ENCODE data around the gene ZBTB18. TPM values are rescaled to one million over a fixed set of nuclear protein-coding genes. Genes with fewer than 3 reads are reported as not detected.

ZBTB18 gene
- total RNA-seq, 2 donors from 2014 or later, result 14.2 to 40.8 TPM

GRCh38 chr1:244054247-244054923, 3.3 kb downstream of the ZBTB18 start:
- no peak overlapping the region for H3K27ac ChIP-seq
- intact Hi-C loops (cut with DNase I), result loop anchor here (10.0 kb wide), 1 partner anchor 710 kb away; no protein-coding TSS in a partner anchor
- 91% methylated on average over 17 of the region's 17 CpGs for WGBS
- H3K36me3 ChIP-seq, result peaks cover 4 to 10% of the 10 kb centered on the region in 2 donors
- H3K4me3 ChIP-seq, result no peak overlapping the region
- DNase-seq (ENCODE audit: low spot score), result no peak
- no peaks in the 10 kb centered on the region for H3K27me3 ChIP-seq (replicated peaks; ENCODE audit: insufficient read depth)
- TF ChIP-seq POLR2AphosphoS5 (IDR thresholded peaks at IDR 0.05) (no peak), POLR2A (IDR thresholded peaks at IDR 0.05) (no peak)
- TF ChIP-seq, protein P1, sequence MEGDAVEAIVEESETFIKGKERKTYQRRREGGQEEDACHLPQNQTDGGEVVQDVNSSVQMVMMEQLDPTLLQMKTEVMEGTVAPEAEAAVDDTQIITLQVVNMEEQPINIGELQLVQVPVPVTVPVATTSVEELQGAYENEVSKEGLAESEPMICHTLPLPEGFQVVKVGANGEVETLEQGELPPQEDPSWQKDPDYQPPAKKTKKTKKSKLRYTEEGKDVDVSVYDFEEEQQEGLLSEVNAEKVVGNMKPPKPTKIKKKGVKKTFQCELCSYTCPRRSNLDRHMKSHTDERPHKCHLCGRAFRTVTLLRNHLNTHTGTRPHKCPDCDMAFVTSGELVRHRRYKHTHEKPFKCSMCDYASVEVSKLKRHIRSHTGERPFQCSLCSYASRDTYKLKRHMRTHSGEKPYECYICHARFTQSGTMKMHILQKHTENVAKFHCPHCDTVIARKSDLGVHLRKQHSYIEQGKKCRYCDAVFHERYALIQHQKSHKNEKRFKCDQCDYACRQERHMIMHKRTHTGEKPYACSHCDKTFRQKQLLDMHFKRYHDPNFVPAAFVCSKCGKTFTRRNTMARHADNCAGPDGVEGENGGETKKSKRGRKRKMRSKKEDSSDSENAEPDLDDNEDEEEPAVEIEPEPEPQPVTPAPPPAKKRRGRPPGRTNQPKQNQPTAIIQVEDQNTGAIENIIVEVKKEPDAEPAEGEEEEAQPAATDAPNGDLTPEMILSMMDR (IDR thresholded peaks at IDR 0.05), result no peak
- no peaks in the 10 kb centered on the region for H3K4me1 ChIP-seq (replicated peaks)
- H3K9me3 ChIP-seq, result no peaks in the 10 kb centered on the region

DNA sequence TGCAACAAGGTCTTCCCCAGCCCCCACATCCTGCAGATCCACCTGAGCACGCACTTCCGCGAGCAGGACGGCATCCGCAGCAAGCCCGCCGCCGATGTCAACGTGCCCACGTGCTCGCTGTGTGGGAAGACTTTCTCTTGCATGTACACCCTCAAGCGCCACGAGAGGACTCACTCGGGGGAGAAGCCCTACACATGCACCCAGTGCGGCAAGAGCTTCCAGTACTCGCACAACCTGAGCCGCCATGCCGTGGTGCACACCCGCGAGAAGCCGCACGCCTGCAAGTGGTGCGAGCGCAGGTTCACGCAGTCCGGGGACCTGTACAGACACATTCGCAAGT, 3.8 kb downstream of the ZBTB18 start:
- Histone ChIP-seq H3K9me3 (no peaks in the 10 kb centered on the region), H3K4me1 (replicated peaks) (no peaks in the 10 kb centered on the region), H3K4me3 (no peak overlapping the region), H3K36me3 (peaks cover 4 to 10% of the 10 kb centered on the region in 2 donors), H3K27ac (no peak overlapping the region), H3K27me3 (replicated peaks; ENCODE audit: insufficient read depth) (no peaks in the 10 kb centered on the region)
- WGBS, result 97% methylated on average over 27 of the region's 27 CpGs
- TF ChIP-seq POLR2AphosphoS5 (IDR thresholded peaks at IDR 0.05) (no peak), POLR2A (IDR thresholded peaks at IDR 0.05) (no peak)
- intact Hi-C loops (cut with DNase I), result loop anchor here (10.0 kb wide), 1 partner anchor 710 kb away; no protein-coding TSS in a partner anchor
- DNase-seq (ENCODE audit: low spot score), result no peak

DNA sequence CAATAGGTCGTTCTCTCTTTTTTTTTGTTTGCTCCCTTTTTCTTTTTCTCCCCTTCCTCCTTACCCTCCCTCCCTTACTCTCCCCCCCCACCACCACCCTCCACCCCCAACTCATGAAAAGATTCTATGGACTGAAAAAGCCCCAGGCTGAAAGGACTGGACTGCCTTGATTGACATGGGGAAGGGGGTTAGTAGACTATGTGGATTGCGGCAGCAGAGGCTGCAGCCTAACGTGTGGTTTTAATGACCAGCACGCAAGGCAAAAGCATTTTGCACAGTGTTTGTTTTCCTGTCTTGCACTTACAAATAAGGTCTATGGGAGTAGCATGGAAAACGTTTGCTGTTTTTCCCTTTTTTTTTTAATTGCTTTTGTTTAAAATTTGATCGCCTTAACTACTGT, 5.5 kb downstream of the ZBTB18 start:
- intact Hi-C loops (cut with DNase I), result loop anchor here (10.0 kb wide), 1 partner anchor 712 kb away; no protein-coding TSS in a partner anchor
- WGBS, result 89% methylated on average over 6 of the region's 6 CpGs
- Histone ChIP-seq H3K9me3 (no peaks in the 10 kb centered on the region), H3K27me3 (replicated peaks; ENCODE audit: insufficient read depth) (no peaks in the 10 kb centered on the region), H3K36me3 (peaks cover 4 to 10% of the 10 kb centered on the region in 2 donors), H3K4me1 (replicated peaks) (no peaks in the 10 kb centered on the region), H3K4me3 (no peak overlapping the region), H3K27ac (no peak overlapping the region)
- TF ChIP-seq POLR2AphosphoS5 (IDR thresholded peaks at IDR 0.05) (no peak), POLR2A (IDR thresholded peaks at IDR 0.05) (no peak)
- TF ChIP-seq, protein P1 (IDR thresholded peaks at IDR 0.05), result no peak
- DNase-seq (ENCODE audit: low spot score), result no peak

DNA sequence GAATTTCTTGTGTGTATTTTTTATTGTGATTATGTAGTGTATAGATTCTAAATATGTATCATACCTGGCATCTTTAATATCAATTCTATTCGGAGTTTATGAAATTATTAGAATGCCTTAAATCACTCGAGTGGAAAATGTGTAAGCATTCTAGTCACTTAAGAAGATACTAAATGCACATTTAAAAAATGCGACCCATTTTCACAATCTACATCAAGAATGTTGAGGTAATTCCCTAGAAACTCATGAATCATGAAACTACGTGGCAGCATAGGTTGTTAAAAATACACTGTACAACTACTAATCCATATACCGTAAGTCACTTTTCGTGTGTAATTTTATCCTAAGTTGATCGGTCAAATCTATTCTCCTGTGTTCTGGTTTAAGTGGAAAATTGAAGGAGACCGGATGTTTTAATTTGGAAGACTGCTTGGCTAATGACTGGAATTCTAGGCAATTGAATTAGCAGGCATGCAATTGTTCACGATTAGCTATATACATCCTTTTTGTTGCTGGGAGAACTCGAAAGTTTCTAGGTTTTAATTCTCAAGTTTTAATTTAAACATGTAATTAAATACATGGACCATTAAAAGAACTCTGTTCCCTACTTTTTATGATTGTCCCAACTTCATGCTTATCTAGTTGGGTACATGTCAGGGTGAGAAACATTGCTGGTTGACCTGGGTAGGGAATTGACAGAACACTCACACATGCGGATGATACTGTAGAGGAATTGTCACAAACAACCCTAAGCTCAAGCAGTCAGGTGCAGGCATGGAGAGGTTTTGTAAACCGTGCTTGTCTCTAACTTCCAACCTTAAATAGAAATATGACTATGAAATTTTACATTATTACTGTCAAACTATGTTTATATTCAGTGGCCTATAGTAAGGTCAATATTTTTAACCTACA, 6.6 kb downstream of the ZBTB18 start:
- Histone ChIP-seq H3K9me3 (no peaks in the 10 kb centered on the region), H3K4me1 (replicated peaks) (no peaks in the 10 kb centered on the region), H3K27me3 (replicated peaks; ENCODE audit: insufficient read depth) (no peaks in the 10 kb centered on the region), H3K4me3 (no peak overlapping the region), H3K36me3 (peaks cover 4 to 10% of the 10 kb centered on the region in 2 donors), H3K27ac (no peak overlapping the region)
- no peak for TF ChIP-seq POLR2AphosphoS5 (IDR thresholded peaks at IDR 0.05)
- TF ChIP-seq, protein P1 (IDR thresholded peaks at IDR 0.05), result no peak
- TF ChIP-seq POLR2A (IDR thresholded peaks at IDR 0.05), result no peak
- 95% methylated on average over 12 of the region's 12 CpGs for WGBS
- intact Hi-C loops (cut with DNase I), result loop anchor here (10.0 kb wide), 1 partner anchor 713 kb away; no protein-coding TSS in a partner anchor
- no peak for DNase-seq (ENCODE audit: low spot score)

DNA sequence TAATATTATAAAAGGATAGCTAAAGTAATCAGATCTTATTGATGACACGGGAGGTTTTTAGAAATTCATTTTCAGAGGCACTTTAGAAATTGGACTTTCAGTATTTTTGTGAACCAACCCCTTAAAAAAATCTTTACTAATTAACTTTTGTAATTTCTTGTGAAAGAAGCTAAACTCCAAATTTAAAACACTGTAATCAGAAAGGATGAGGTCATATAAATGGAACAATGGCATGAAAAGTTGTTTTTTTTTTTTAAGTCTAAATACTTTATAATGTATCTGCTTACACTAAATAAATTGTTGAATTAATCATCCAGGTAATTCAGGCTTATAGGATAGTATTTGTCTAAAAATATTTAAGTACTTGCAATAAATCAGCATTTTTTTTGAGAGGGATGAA, 9.0 kb downstream of the ZBTB18 start:
- no peaks in the 10 kb centered on the region for H3K4me1 ChIP-seq (replicated peaks)
- no peak overlapping the region for H3K4me3 ChIP-seq
- H3K27ac ChIP-seq, result no peak overlapping the region
- DNase-seq (ENCODE audit: low spot score), result no peak
- H3K27me3 ChIP-seq (replicated peaks; ENCODE audit: insufficient read depth), result no peaks in the 10 kb centered on the region
- no peaks in the 10 kb centered on the region for H3K36me3 ChIP-seq
- intact Hi-C loops (cut with DNase I), result no loop called here
- 92% methylated on average over 1 of the region's 1 CpG for WGBS
- TF ChIP-seq, protein P1 (IDR thresholded peaks at IDR 0.05), result no peak
- TF ChIP-seq POLR2AphosphoS5 (IDR thresholded peaks at IDR 0.05), result no peak
- no peak for TF ChIP-seq POLR2A (IDR thresholded peaks at IDR 0.05)
- H3K9me3 ChIP-seq, result no peaks in the 10 kb centered on the region
